ENCODE measurements around the gene MRFAP1.

DNA sequence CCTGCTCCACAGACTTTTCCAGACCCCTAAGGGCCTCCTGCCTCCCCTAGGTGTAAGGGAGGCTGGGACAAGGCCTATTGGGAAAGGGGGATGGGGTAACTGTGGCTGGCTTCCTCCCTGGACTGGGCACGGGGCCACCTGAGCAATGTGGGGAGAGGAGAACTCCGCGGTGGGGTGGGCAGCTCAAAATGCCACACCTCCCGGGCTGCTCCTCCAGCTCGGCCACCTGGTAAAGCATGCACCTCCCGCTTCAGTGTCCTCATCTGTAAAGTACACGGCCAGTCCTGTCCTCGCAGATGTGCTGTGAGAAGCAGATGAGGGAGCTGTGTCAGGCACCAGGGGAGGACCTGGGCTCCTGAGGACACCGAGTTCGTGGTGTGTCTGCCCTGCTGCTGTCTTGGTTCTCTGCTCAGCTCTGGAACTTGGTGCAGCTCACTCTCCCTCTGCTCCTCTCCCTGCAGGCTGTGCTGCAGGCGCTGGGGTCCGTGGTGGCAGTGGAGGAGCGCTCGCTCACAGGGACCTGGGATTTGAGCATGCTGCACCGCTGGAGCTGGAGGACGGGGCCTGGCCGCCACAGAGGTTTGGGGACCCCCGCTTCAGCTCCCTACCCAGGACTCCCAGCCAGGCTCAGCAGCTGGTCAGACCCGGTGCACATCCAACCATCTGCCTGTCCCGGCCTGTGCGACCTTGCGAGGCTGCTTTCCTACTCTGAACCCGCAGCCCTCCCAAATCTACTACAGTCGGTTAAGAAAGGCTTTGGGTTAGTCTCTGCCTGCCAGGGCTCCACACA lies 20.8 kb upstream of the MRFAP1 start:
- TF ChIP-seq POLR2AphosphoS5 (IDR thresholded peaks at IDR 0.05) (no peak), MXI1 (conservative IDR thresholded peaks at IDR 0.05; ENCODE audit: poor library complexity, severe bottlenecking) (no peak), SMC3 (conservative IDR thresholded peaks at IDR 0.05; ENCODE audit: poor library complexity) (no peak), TAF1 (IDR thresholded peaks at IDR 0.05; ENCODE audit: low read depth) (no peak), EZH2 (IDR thresholded peaks at IDR 0.05; ENCODE audit: borderline replicate concordance, insufficient read depth, low read length, poor library complexity, severe bottlenecking) (no peak), RAD21 (conservative IDR thresholded peaks at IDR 0.05) (no peak)
- TF ChIP-seq, protein P1, sequence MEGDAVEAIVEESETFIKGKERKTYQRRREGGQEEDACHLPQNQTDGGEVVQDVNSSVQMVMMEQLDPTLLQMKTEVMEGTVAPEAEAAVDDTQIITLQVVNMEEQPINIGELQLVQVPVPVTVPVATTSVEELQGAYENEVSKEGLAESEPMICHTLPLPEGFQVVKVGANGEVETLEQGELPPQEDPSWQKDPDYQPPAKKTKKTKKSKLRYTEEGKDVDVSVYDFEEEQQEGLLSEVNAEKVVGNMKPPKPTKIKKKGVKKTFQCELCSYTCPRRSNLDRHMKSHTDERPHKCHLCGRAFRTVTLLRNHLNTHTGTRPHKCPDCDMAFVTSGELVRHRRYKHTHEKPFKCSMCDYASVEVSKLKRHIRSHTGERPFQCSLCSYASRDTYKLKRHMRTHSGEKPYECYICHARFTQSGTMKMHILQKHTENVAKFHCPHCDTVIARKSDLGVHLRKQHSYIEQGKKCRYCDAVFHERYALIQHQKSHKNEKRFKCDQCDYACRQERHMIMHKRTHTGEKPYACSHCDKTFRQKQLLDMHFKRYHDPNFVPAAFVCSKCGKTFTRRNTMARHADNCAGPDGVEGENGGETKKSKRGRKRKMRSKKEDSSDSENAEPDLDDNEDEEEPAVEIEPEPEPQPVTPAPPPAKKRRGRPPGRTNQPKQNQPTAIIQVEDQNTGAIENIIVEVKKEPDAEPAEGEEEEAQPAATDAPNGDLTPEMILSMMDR (IDR thresholded peaks at IDR 0.05; ENCODE audit: poor library complexity, severe bottlenecking) = no peak
- TF ChIP-seq, protein P2, sequence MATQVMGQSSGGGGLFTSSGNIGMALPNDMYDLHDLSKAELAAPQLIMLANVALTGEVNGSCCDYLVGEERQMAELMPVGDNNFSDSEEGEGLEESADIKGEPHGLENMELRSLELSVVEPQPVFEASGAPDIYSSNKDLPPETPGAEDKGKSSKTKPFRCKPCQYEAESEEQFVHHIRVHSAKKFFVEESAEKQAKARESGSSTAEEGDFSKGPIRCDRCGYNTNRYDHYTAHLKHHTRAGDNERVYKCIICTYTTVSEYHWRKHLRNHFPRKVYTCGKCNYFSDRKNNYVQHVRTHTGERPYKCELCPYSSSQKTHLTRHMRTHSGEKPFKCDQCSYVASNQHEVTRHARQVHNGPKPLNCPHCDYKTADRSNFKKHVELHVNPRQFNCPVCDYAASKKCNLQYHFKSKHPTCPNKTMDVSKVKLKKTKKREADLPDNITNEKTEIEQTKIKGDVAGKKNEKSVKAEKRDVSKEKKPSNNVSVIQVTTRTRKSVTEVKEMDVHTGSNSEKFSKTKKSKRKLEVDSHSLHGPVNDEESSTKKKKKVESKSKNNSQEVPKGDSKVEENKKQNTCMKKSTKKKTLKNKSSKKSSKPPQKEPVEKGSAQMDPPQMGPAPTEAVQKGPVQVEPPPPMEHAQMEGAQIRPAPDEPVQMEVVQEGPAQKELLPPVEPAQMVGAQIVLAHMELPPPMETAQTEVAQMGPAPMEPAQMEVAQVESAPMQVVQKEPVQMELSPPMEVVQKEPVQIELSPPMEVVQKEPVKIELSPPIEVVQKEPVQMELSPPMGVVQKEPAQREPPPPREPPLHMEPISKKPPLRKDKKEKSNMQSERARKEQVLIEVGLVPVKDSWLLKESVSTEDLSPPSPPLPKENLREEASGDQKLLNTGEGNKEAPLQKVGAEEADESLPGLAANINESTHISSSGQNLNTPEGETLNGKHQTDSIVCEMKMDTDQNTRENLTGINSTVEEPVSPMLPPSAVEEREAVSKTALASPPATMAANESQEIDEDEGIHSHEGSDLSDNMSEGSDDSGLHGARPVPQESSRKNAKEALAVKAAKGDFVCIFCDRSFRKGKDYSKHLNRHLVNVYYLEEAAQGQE (IDR thresholded peaks at IDR 0.05; ENCODE audit: borderline replicate concordance) = no peak

All from neural cell (in vitro differentiated cells).